ENCODE measurements around the gene PCDHGB5.

Gene PCDHGB5

DNA sequence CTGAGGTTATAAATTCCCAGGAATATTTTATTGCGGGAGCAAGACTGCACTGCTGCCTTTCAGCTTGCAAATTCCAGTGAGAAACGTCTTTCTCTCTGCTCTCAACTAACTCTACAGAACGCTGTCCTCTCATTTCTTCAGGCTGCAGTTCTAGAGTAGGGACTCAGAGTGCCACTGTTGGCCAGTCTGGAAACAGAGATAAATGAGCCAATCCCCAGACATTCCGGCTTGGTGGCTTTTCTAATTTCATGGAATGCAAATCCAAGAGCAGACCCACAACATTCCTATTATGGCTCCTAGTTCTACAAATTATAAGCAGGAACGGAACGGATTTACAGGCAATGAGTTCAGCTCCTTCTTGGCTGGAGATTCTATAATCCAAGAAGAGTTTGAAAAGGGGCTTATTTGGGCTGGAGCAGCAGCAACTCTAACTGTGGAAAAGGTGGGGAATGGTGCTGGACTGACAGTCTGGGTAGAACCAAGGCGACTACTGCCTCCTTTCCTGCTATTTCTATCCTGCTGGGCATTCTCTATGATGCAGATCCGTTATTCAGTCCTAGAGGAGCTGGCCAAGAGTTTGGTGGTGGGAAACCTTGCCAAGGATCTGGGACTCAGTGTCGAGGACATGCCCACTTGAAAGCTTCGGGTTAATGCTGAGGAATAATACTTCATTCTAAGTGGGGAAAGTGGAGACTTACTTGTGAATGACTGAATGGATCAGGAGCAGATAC lies 41.8 kb downstream of the PCDHGB5 start:
- DNase-seq, result no peak

DNA sequence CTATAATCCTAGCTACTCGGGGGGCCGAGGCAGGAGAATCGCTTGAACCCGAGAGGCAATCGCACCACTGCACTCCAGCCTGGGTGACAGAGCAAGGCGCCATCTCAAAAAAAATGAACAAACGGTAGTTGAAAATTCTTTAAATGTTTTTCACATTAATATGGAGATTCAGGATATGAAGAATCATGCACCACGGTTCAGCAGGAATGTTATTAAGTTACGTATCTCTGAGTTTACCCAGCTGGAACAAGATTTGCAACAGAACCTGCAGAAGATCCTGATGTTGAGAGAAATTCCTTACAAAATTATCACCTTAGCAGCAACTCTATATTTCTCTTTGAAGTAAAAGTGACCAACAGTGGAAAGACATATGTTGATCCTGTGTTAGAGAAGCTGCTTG lies 42.6 kb downstream of the PCDHGB5 start:
- no peak for DNase-seq

DNA sequence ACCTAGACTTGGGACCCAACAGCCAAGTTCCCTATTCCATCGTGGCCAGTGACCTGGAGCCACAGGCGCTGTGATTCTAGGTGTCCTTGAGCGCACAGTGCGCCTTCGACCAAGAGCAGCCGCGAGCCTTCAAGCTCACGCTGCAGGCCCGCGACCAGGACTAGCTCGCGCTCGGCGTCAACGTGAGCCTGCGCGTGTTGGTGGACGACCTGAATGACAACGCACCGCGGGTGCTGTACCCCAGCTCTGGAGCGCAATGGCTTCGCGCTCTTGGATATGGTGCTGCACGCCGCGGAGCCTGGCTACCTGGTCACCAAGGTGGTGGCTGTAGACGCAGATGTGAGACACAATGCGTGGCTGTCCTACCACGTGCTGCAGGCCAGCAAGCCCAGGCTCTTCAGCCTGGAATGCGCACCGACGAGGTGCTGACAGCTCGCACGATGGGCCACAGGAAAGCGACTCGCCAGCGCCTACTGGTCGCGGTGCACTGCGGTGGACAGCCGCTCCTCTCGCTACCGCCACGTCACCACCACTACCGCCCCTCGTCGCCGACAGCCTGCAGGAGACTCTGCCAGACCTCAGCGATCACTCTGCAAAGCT lies 43.9 kb downstream of the PCDHGB5 start:
- no peak for DNase-seq

All from amygdala (tissue), 56 donors.